ENCODE results near the gene CUX1. TPM values are rescaled to one million over a fixed set of nuclear protein-coding genes. Genes with fewer than 3 reads are reported as not detected.

Gene CUX1
- total RNA-seq, 1 donor from 2014 or later = 50.6 TPM

DNA sequence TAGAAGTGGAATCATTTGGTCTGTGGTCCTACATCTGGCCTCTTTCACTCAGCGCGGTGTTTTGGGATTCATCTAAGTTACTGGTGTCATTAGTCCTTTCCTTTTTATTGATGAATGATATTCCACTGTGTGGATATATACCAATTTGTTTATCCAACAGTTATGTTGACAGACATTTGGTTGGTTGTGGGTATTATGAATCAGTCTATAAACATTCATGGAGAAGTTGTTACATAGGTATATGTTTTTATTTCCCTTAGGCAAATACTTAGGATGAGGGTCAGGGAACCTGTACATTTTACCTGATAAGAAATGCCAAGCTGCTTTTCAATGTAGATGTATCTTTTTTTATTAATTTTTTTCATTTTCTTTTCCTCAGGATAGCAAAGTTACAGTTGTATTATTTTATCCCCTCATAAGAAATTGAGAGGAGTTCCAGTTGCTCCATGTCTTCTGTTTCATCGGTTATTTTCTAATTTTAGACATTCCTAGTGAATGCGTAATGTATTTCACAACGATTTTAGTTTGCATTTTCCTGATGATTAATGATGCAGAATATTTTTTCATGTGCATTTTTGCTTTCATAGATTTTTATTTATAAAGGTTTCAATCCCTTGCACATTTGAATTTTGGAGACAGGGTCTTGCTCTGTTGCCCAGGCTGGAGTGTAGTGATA, 265.4 kb downstream of the CUX1 start:
- H3K27ac ChIP-seq (ENCODE audit: low read depth, low read length) = no peak overlapping the region
- H3K9me3 ChIP-seq (ENCODE audit: insufficient read depth, low read depth, low read length) = no peaks in the 10 kb centered on the region
- H3K4me1 ChIP-seq (ENCODE audit: insufficient read depth, low read length) = peaks cover 6% of the 10 kb centered on the region
- Mint-ChIP-seq H3K4me1 (ENCODE audit: low read depth, unreplicated experiment) (peaks cover 3% of the 10 kb centered on the region), H3K27ac (ENCODE audit: unreplicated experiment) (no peak overlapping the region), H3K4me3 (ENCODE audit: unreplicated experiment) (no peak overlapping the region), H3K27me3 (ENCODE audit: low read depth, unreplicated experiment) (no peaks in the 10 kb centered on the region), H3K9me3 (ENCODE audit: unreplicated experiment) (peaks cover 2% of the 10 kb centered on the region), H3K36me3 (ENCODE audit: low read depth, unreplicated experiment) (peaks cover 17% of the 10 kb centered on the region)
- DNase-seq (ENCODE audit: low read depth) (no peak), FAIRE-seq (no peak)
- TF ChIP-seq, protein P1, sequence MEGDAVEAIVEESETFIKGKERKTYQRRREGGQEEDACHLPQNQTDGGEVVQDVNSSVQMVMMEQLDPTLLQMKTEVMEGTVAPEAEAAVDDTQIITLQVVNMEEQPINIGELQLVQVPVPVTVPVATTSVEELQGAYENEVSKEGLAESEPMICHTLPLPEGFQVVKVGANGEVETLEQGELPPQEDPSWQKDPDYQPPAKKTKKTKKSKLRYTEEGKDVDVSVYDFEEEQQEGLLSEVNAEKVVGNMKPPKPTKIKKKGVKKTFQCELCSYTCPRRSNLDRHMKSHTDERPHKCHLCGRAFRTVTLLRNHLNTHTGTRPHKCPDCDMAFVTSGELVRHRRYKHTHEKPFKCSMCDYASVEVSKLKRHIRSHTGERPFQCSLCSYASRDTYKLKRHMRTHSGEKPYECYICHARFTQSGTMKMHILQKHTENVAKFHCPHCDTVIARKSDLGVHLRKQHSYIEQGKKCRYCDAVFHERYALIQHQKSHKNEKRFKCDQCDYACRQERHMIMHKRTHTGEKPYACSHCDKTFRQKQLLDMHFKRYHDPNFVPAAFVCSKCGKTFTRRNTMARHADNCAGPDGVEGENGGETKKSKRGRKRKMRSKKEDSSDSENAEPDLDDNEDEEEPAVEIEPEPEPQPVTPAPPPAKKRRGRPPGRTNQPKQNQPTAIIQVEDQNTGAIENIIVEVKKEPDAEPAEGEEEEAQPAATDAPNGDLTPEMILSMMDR (IDR thresholded peaks at IDR 0.05; ENCODE audit: insufficient read depth, low read depth, low read length) = no peak
- no peak for TF ChIP-seq EZH2 (IDR thresholded peaks at IDR 0.05; ENCODE audit: insufficient read depth, low read length)
- H3K79me2 ChIP-seq (ENCODE audit: insufficient read depth, low read length) = no peaks in the 10 kb centered on the region
- H2AFZ ChIP-seq (ENCODE audit: low read depth, low read length) = no peak overlapping the region
- no peaks in the 10 kb centered on the region for H3K36me3 ChIP-seq (ENCODE audit: insufficient read depth, low read length)
- no peak overlapping the region for H3K9ac ChIP-seq (ENCODE audit: low read length)
- no peaks in the 10 kb centered on the region for H3K27me3 ChIP-seq (ENCODE audit: insufficient read depth, low read length)
- H3K4me3 ChIP-seq (ENCODE audit: insufficient read depth, low read depth, low read length) = no peak overlapping the region
- no peak overlapping the region for H3K4me2 ChIP-seq (ENCODE audit: low read length)
- peaks cover 16% of the 10 kb centered on the region for H4K20me1 ChIP-seq (ENCODE audit: insufficient read depth, low read length)

DNA sequence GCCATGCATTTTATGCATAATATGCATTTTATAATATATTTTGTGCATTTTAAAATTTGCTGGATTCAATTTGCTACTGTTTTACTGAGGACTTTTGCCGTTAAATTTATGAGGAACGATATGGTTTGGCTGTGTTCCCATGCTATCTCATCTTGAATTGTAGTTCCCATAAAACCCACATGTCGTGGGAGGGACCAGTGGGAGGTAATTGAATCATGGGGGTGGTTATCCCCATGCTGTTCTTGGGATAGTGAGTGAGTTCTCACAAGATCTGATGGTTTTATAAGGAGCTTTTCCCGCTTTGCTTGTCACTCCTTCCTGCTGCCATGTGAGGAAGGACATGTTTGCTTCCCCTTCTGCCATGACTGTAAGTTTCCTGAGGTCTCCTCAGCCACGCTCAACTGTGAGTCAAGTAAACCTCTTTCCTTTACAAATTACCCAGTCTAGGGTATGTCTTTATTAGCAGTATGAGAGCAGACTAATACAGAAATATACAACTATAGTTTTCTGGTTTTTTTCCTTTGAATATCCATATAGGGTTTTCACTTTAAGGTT, 267.9 kb downstream of the CUX1 start:
- Histone ChIP-seq H3K79me2 (ENCODE audit: insufficient read depth, low read length) (no peaks in the 10 kb centered on the region), H3K9ac (ENCODE audit: low read length) (no peak overlapping the region), H2AFZ (ENCODE audit: low read depth, low read length) (no peak overlapping the region), H3K9me3 (ENCODE audit: insufficient read depth, low read depth, low read length) (no peaks in the 10 kb centered on the region), H3K36me3 (ENCODE audit: insufficient read depth, low read length) (no peaks in the 10 kb centered on the region), H3K27me3 (ENCODE audit: insufficient read depth, low read length) (no peaks in the 10 kb centered on the region), H3K4me1 (ENCODE audit: insufficient read depth, low read length) (peaks cover 6% of the 10 kb centered on the region), H3K4me3 (ENCODE audit: insufficient read depth, low read depth, low read length) (no peak overlapping the region), H3K4me2 (ENCODE audit: low read length) (no peak overlapping the region), H3K27ac (ENCODE audit: low read depth, low read length) (no peak overlapping the region), H4K20me1 (ENCODE audit: insufficient read depth, low read length) (peaks cover 15% of the 10 kb centered on the region)
- Mint-ChIP-seq H3K36me3 (ENCODE audit: low read depth, unreplicated experiment) (peaks cover 17% of the 10 kb centered on the region), H3K4me1 (ENCODE audit: low read depth, unreplicated experiment) (no peaks in the 10 kb centered on the region), H3K27ac (ENCODE audit: unreplicated experiment) (no peak overlapping the region), H3K9me3 (ENCODE audit: unreplicated experiment) (peaks cover 7% of the 10 kb centered on the region), H3K27me3 (ENCODE audit: low read depth, unreplicated experiment) (no peaks in the 10 kb centered on the region), H3K4me3 (ENCODE audit: unreplicated experiment) (no peak overlapping the region)
- FAIRE-seq (no peak), DNase-seq (ENCODE audit: low read depth) (no peak)
- no peak for TF ChIP-seq EZH2 (IDR thresholded peaks at IDR 0.05; ENCODE audit: insufficient read depth, low read length)
- TF ChIP-seq, protein P1 (IDR thresholded peaks at IDR 0.05; ENCODE audit: insufficient read depth, low read depth, low read length) = no peak

Measured in astrocyte (in vitro differentiated cells and primary cell).